ENCODE measurements around the gene RTN1.

The RTN1 gene

DNA sequence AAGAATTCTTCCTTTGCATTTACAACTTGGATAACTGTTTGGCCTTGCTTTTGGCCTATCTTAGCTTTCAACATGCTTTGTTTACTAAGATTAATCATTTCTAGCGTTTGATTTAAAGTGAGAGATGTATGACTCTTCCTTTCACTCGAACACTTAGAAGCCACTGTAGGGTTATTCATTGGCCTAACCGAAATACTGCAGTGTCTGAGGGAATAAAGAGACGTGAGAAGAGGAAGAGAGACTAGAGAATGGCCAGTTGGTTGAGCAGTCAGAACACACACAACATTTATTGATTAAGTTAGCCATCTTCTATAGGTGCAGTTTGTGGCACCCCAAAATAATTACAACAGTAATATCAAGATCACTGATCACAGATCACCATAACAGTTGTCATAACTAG lies 231.7 kb downstream of the RTN1 start:
- no peaks in the 10 kb centered on the region for H3K79me2 ChIP-seq (ENCODE audit: low read length)

DNA sequence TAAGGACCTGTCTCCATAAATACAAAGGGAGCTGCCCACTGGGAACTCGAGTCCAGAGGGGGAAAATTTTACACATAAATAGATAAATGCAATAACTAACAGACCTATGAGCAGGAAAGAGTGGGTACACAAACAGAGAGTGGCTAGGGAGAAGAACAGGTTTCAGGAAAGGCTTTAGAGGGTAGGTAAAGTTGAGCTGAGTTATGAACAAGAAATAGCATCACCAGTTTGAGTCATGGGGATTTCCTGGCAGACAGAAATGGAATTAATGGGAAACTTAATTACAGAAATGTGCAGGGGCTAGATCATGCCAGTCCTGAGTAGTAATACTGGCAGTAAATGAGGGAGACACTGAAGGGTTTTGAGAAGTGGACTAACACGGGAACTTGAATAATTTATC lies 236.0 kb downstream of the RTN1 start:
- no peak overlapping the region for H3K4me2 ChIP-seq (ENCODE audit: low read depth, low read length)
- no peak for TF ChIP-seq EZH2phosphoT487 (IDR thresholded peaks at IDR 0.05; ENCODE audit: low read length)
- no peak for TF ChIP-seq EZH2 (optimal IDR thresholded peaks at IDR 0.05; ENCODE audit: low read depth, low read length)
- TF ChIP-seq, protein P1, sequence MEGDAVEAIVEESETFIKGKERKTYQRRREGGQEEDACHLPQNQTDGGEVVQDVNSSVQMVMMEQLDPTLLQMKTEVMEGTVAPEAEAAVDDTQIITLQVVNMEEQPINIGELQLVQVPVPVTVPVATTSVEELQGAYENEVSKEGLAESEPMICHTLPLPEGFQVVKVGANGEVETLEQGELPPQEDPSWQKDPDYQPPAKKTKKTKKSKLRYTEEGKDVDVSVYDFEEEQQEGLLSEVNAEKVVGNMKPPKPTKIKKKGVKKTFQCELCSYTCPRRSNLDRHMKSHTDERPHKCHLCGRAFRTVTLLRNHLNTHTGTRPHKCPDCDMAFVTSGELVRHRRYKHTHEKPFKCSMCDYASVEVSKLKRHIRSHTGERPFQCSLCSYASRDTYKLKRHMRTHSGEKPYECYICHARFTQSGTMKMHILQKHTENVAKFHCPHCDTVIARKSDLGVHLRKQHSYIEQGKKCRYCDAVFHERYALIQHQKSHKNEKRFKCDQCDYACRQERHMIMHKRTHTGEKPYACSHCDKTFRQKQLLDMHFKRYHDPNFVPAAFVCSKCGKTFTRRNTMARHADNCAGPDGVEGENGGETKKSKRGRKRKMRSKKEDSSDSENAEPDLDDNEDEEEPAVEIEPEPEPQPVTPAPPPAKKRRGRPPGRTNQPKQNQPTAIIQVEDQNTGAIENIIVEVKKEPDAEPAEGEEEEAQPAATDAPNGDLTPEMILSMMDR (IDR thresholded peaks at IDR 0.05; ENCODE audit: low read length): no peak
- no peaks in the 10 kb centered on the region for H3F3A ChIP-seq (ENCODE audit: insufficient read depth, low read length)
- H3K36me3 ChIP-seq (replicated peaks; ENCODE audit: insufficient read depth, low read length): no peaks in the 10 kb centered on the region
- no peak overlapping the region for H3K4me3 ChIP-seq (ENCODE audit: low read length)
- no peak for DNase-seq
- H3K4me1 ChIP-seq (ENCODE audit: low read length): no peaks in the 10 kb centered on the region
- no peaks in the 10 kb centered on the region for H3K9me3 ChIP-seq (replicated peaks; ENCODE audit: insufficient read depth, low read length)
- no peak overlapping the region for H3K9ac ChIP-seq (ENCODE audit: low read length)
- H3K9me2 ChIP-seq (replicated peaks; ENCODE audit: insufficient read depth, low read length): no peaks in the 10 kb centered on the region
- no peaks in the 10 kb centered on the region for H3K79me2 ChIP-seq (ENCODE audit: low read length)
- H4K20me1 ChIP-seq (ENCODE audit: insufficient read depth, low read length): no peaks in the 10 kb centered on the region
- H3K27ac ChIP-seq (ENCODE audit: low read length): no peak overlapping the region
- no peak overlapping the region for H2AFZ ChIP-seq (ENCODE audit: low read length)
- no peaks in the 10 kb centered on the region for H3K27me3 ChIP-seq (replicated peaks; ENCODE audit: insufficient read depth, low read length)

More for the DNA sequence above, 231.7 kb downstream of the RTN1 start:
- Histone ChIP-seq H3K27me3 (replicated peaks; ENCODE audit: insufficient read depth, low read length) (no peaks in the 10 kb centered on the region), H2AFZ (ENCODE audit: low read length) (no peak overlapping the region), H3K9ac (ENCODE audit: low read length) (no peak overlapping the region), H3K9me3 (replicated peaks; ENCODE audit: insufficient read depth, low read length) (no peaks in the 10 kb centered on the region), H3K9me2 (replicated peaks; ENCODE audit: insufficient read depth, low read length) (no peaks in the 10 kb centered on the region), H4K20me1 (ENCODE audit: insufficient read depth, low read length) (no peaks in the 10 kb centered on the region), H3K27ac (ENCODE audit: low read length) (no peak overlapping the region), H3K4me1 (ENCODE audit: low read length) (no peaks in the 10 kb centered on the region), H3K36me3 (replicated peaks; ENCODE audit: insufficient read depth, low read length) (no peaks in the 10 kb centered on the region), H3F3A (ENCODE audit: insufficient read depth, low read length) (no peaks in the 10 kb centered on the region), H3K4me3 (ENCODE audit: low read length) (no peak overlapping the region), H3K4me2 (ENCODE audit: low read depth, low read length) (no peak overlapping the region)
- no peak for DNase-seq
- no peak for TF ChIP-seq EZH2 (optimal IDR thresholded peaks at IDR 0.05; ENCODE audit: low read depth, low read length)
- no peak for TF ChIP-seq EZH2phosphoT487 (IDR thresholded peaks at IDR 0.05; ENCODE audit: low read length)
- TF ChIP-seq, protein P1 (IDR thresholded peaks at IDR 0.05; ENCODE audit: low read length): no peak

DNA sequence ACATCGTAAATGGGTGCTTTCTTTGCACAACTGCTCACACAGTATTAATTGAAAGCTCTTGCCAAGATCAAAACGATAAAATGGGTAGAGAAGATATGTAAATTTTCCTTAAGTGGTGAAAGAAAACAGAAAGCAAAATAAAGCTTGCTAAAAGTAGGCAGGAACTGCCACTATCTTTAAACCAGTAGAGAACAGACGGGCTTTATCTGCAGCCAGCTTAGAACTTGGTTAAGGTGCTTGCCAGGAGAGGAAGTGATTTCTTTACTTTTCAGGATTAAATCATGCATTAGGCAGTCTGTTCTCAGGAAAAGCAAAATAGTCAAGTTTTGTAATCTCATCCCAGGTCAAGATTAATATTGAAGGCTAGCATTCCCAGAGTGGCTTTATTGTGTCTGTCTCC lies 237.1 kb downstream of the RTN1 start:
- no peak overlapping the region for H3K4me3 ChIP-seq (ENCODE audit: low read length)

More for the DNA sequence above, 237.1 kb downstream of the RTN1 start:
- Histone ChIP-seq H2AFZ (ENCODE audit: low read length) (no peak overlapping the region), H3K9me2 (replicated peaks; ENCODE audit: insufficient read depth, low read length) (no peaks in the 10 kb centered on the region), H3K36me3 (replicated peaks; ENCODE audit: insufficient read depth, low read length) (no peaks in the 10 kb centered on the region), H3K4me2 (ENCODE audit: low read depth, low read length) (no peak overlapping the region), H3F3A (ENCODE audit: insufficient read depth, low read length) (no peaks in the 10 kb centered on the region), H3K27ac (ENCODE audit: low read length) (no peak overlapping the region), H3K9ac (ENCODE audit: low read length) (no peak overlapping the region), H3K27me3 (replicated peaks; ENCODE audit: insufficient read depth, low read length) (no peaks in the 10 kb centered on the region), H3K9me3 (replicated peaks; ENCODE audit: insufficient read depth, low read length) (no peaks in the 10 kb centered on the region), H3K4me1 (ENCODE audit: low read length) (no peaks in the 10 kb centered on the region), H4K20me1 (ENCODE audit: insufficient read depth, low read length) (no peaks in the 10 kb centered on the region), H3K79me2 (ENCODE audit: low read length) (no peaks in the 10 kb centered on the region)
- TF ChIP-seq EZH2phosphoT487 (IDR thresholded peaks at IDR 0.05; ENCODE audit: low read length): no peak
- TF ChIP-seq, protein P1 (IDR thresholded peaks at IDR 0.05; ENCODE audit: low read length): no peak
- TF ChIP-seq EZH2 (optimal IDR thresholded peaks at IDR 0.05; ENCODE audit: low read depth, low read length): no peak
- DNase-seq: no peak

Data from MM.1S (cell line).